ENCODE measurements around the gene STRIP1.

Gene STRIP1

DNA sequence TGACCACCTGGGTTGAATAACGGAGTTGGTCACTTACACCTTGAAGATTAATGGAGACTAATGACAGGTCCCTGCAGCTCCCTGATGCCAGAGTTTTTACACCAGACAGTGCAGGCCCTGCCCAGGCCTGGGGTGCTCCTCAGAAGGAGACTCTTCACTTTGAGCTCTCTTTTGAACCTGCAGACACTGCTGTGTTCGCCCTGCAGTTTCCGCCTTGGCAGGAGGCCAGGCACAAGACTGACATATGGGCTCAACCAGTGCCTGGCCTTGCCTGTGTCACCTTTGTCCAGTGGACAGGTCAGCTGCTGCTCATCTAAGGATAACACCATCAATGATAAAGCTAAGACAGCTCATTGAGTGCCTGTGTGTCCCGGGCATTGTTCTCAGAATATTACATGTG, 5.2 kb downstream of the STRIP1 start:
- Histone ChIP-seq H3K4me1 (ENCODE audit: insufficient read depth, low read length) (peaks cover 8% of the 10 kb centered on the region), H3K9ac (ENCODE audit: low read length) (no peak overlapping the region), H3K27ac (ENCODE audit: low read depth, low read length) (no peak overlapping the region), H3K4me3 (ENCODE audit: low read depth in 1 of 2, low read length in 2 of 2) (no peak overlapping the region), H3K36me3 (ENCODE audit: insufficient read depth, low read length) (peaks cover 65% of the 10 kb centered on the region), H3K9me3 (ENCODE audit: low read length) (no peaks in the 10 kb centered on the region), H3K27me3 (ENCODE audit: control insufficient read depth in 1 of 2, insufficient read depth in 2 of 2, low read length in 2 of 2) (no peaks in the 10 kb centered on the region)

DNA sequence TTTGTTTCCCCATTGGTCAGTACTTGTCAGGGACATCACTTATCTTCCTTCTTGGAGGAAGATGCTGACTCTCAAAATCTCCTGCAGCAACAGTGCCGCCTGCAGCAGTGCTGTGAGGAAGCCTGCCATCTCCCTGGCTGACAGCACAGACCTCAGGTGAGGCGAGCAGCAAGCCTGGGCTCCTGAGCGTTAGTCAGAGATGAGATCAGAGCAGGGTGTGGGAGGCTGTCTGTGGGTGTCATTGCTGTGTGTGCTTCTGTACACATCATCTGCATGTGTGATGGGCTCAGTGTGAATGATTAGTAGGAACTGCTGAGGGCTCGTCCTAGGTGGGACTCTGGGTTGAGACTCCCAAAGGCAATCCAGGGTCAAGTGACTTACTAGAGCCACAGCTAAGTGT, 6.1 kb downstream of the STRIP1 start:
- H3K27ac ChIP-seq (ENCODE audit: low read depth, low read length), result no peak overlapping the region
- H3K27me3 ChIP-seq (ENCODE audit: control insufficient read depth in 1 of 2, insufficient read depth in 2 of 2, low read length in 2 of 2), result no peaks in the 10 kb centered on the region
- peaks cover 74% of the 10 kb centered on the region for H3K36me3 ChIP-seq (ENCODE audit: insufficient read depth, low read length)
- no peaks in the 10 kb centered on the region for H3K9me3 ChIP-seq (ENCODE audit: low read length)
- H3K4me1 ChIP-seq (ENCODE audit: insufficient read depth, low read length), result peaks cover 4% of the 10 kb centered on the region
- no peak overlapping the region for H3K4me3 ChIP-seq (ENCODE audit: low read depth in 1 of 2, low read length in 2 of 2)
- H3K9ac ChIP-seq (ENCODE audit: low read length), result no peak overlapping the region

DNA sequence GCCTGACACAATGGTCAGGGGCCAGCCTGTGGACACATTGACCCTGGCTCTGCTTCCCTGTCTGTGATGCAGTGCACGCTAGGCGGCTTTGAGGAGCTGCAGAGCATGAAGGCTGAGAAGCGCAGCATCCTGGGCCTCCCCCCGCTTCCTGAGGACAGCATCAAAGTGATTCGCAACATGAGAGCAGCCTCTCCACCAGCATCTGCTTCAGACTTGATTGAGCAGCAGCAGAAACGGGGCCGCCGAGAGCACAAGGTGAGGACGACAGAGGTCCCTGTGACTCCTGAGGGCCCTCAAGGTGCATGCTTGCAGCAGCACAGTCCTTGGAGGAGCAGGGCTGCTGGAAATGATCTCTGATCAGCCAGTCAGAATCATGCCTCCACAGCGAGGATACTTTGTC, 8.6 kb downstream of the STRIP1 start:
- Histone ChIP-seq H3K9ac (ENCODE audit: low read length) (no peak overlapping the region), H3K27me3 (ENCODE audit: control insufficient read depth in 1 of 2, insufficient read depth in 2 of 2, low read length in 2 of 2) (no peaks in the 10 kb centered on the region), H3K4me1 (ENCODE audit: insufficient read depth, low read length) (no peaks in the 10 kb centered on the region), H3K4me3 (ENCODE audit: low read depth in 1 of 2, low read length in 2 of 2) (no peak overlapping the region), H3K36me3 (ENCODE audit: insufficient read depth, low read length) (peaks cover 88% of the 10 kb centered on the region), H3K27ac (ENCODE audit: low read depth, low read length) (no peak overlapping the region), H3K9me3 (ENCODE audit: low read length) (no peaks in the 10 kb centered on the region)

DNA sequence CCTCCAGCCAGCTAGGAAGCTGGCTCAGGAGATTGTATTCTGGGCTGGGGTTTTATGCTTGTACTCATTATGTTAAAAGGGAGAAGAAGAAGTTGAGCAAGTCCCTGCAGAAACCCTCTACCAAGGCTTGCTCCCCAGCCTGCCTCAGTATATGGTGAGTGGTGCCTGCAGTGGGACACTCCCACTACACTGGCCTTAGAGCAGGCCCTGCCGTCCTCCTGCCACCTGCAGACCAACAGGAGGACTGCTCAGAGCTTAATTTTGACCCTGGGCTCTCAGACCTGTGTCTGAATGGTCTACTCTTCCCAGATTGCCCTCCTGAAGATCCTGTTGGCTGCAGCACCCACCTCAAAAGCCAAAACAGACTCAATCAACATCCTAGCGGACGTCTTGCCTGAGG, 13.0 kb downstream of the STRIP1 start:
- no peaks in the 10 kb centered on the region for H3K9me3 ChIP-seq (ENCODE audit: low read length)
- no peaks in the 10 kb centered on the region for H3K27me3 ChIP-seq (ENCODE audit: control insufficient read depth in 1 of 2, insufficient read depth in 2 of 2, low read length in 2 of 2)
- peaks cover 11% of the 10 kb centered on the region for H3K4me1 ChIP-seq (ENCODE audit: insufficient read depth, low read length)
- no peak overlapping the region for H3K4me3 ChIP-seq (ENCODE audit: low read depth in 1 of 2, low read length in 2 of 2)
- no peak overlapping the region for H3K27ac ChIP-seq (ENCODE audit: low read depth, low read length)
- peaks cover 85% of the 10 kb centered on the region for H3K36me3 ChIP-seq (ENCODE audit: insufficient read depth, low read length)
- no peak overlapping the region for H3K9ac ChIP-seq (ENCODE audit: low read length)

DNA sequence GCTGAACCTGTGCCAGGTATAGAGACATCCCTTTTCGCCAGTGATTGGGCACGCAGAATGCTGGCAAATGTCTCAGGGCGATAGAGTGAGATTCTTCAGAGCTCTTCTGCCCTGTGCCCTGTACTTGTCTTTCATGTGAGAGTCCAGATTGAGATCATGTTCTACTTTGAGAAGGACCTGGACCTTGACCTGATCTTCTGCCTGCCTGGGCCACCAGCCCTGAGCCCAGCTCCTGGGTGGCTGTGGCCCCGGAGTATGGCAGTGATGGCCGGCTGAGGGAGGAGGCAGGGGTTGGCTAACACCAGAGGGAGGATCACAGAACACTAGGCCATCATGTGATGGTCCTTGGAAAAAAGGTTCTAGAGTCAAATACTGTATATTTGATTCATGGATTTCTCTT, 13.8 kb downstream of the STRIP1 start:
- Histone ChIP-seq H3K4me3 (ENCODE audit: low read depth in 1 of 2, low read length in 2 of 2) (no peak overlapping the region), H3K36me3 (ENCODE audit: insufficient read depth, low read length) (peaks cover 85% of the 10 kb centered on the region), H3K27me3 (ENCODE audit: control insufficient read depth in 1 of 2, insufficient read depth in 2 of 2, low read length in 2 of 2) (no peaks in the 10 kb centered on the region), H3K9me3 (ENCODE audit: low read length) (no peaks in the 10 kb centered on the region), H3K4me1 (ENCODE audit: insufficient read depth, low read length) (peaks cover 11% of the 10 kb centered on the region), H3K9ac (ENCODE audit: low read length) (no peak overlapping the region), H3K27ac (ENCODE audit: low read depth, low read length) (no peak overlapping the region)

DNA sequence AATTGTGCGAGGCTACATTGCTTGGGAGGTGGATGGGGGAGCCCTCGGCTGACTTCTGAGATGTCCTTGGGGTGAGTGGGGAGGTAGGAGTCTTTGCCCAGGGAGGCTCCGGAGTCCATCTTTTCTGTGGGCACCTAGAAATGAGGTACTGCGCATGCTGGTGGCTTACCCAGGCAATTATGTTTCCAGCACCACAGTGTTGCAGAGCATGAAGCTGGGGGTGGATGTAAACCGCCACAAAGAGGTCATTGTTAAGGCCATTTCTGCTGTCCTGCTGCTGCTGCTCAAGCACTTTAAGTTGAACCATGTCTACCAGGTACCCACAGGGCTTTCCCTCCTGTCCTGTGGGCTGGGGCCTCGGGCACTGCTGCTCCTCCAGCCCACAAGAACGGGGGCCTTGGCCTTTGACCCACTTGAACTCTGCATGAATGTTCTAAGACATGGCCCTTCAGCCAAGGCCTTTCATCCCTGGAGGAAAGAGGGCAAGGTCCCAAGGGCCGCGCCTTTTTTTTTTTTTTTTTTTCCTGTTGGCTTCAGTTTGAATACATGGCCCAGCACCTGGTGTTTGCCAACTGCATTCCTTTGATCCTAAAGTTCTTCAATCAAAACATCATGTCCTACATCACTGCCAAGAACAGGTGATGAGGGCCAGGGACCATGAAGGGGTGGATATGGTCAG, 14.6 kb downstream of the STRIP1 start:
- Histone ChIP-seq H3K27ac (ENCODE audit: low read depth, low read length) (no peak overlapping the region), H3K9ac (ENCODE audit: low read length) (no peak overlapping the region), H3K4me1 (ENCODE audit: insufficient read depth, low read length) (peaks cover 11% of the 10 kb centered on the region), H3K9me3 (ENCODE audit: low read length) (no peaks in the 10 kb centered on the region), H3K4me3 (ENCODE audit: low read depth in 1 of 2, low read length in 2 of 2) (no peak overlapping the region), H3K36me3 (ENCODE audit: insufficient read depth, low read length) (peaks cover 85% of the 10 kb centered on the region), H3K27me3 (ENCODE audit: control insufficient read depth in 1 of 2, insufficient read depth in 2 of 2, low read length in 2 of 2) (no peaks in the 10 kb centered on the region)

DNA sequence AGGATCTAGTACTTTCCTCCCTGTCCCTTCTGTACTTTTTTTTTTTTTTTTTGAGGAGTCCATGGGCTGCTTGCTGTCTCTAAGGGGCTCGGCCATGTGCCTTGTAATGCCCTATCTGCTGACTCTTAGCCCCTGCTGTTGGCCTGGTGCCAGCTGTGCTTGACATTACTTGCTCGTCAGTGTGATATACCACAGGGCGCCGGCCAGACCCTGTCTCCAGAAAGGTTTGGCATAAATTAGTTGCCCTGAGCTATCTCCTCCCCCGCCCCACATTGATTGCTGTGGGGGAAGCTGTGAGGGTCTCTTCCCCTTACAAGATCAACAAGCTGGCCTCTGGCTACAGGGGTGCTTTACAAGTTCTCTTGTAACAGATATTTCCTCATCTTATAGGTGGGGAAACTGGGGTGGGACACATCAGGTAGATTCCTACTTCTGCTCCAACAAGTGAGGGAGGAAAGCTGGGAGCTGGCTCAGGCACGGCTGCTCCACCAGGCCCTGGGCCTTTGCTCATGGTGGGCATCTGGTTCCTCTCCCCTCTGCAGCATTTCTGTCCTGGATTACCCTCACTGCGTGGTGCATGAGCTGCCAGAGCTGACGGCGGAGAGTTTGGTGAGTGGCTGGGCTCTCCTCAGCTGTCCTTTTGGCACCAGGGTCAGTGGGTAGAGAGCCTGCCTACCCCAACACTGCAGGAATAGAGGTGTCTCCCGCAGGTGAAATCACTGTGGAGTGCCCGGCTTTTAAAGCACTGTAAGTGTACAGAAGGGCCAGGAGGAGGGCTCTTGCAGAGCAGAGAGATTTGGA, 15.6 kb downstream of the STRIP1 start:
- H3K27ac ChIP-seq (ENCODE audit: low read depth, low read length), result no peak overlapping the region
- H3K9me3 ChIP-seq (ENCODE audit: low read length), result no peaks in the 10 kb centered on the region
- H3K27me3 ChIP-seq (ENCODE audit: control insufficient read depth in 1 of 2, insufficient read depth in 2 of 2, low read length in 2 of 2), result no peaks in the 10 kb centered on the region
- no peak overlapping the region for H3K9ac ChIP-seq (ENCODE audit: low read length)
- no peak overlapping the region for H3K4me3 ChIP-seq (ENCODE audit: low read depth in 1 of 2, low read length in 2 of 2)
- peaks cover 11% of the 10 kb centered on the region for H3K4me1 ChIP-seq (ENCODE audit: insufficient read depth, low read length)
- peaks cover 85% of the 10 kb centered on the region for H3K36me3 ChIP-seq (ENCODE audit: insufficient read depth, low read length)

DNA sequence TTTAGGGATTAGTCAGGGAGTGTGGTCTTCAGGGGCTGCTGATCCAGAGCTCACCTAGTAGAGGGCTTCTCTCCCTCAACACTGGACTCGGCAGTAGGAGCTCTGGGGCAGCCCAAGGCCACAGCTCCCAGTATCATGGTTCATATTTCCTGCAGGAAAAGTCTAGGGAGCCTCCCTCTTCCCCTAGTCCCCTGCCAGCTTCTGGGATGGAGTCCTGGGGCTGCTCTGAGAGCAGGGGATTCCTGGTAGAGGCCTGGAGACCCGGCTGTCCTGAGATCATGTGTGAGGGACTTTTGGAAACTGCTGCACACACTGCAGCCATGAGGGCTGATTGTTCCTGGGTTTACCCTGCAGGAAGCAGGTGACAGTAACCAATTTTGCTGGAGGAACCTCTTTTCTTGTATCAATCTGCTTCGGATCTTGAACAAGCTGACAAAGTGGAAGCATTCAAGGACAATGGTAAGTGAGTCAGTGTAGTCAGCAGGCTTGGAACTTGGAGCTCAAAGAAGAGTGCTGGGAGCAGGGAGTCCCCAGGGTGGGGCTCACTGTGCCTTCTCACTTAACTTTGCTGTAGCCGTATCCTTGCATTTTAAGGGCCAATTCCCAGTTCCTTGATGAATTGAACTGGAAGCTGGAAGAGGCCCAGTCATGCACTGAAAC, 16.3 kb downstream of the STRIP1 start:
- H3K4me1 ChIP-seq (ENCODE audit: insufficient read depth, low read length), result peaks cover 11% of the 10 kb centered on the region
- no peaks in the 10 kb centered on the region for H3K9me3 ChIP-seq (ENCODE audit: low read length)
- no peak overlapping the region for H3K9ac ChIP-seq (ENCODE audit: low read length)
- H3K4me3 ChIP-seq (ENCODE audit: low read depth in 1 of 2, low read length in 2 of 2), result no peak overlapping the region
- H3K27me3 ChIP-seq (ENCODE audit: control insufficient read depth in 1 of 2, insufficient read depth in 2 of 2, low read length in 2 of 2), result no peaks in the 10 kb centered on the region
- peaks cover 85% of the 10 kb centered on the region for H3K36me3 ChIP-seq (ENCODE audit: insufficient read depth, low read length)
- H3K27ac ChIP-seq (ENCODE audit: low read depth, low read length), result no peak overlapping the region

DNA sequence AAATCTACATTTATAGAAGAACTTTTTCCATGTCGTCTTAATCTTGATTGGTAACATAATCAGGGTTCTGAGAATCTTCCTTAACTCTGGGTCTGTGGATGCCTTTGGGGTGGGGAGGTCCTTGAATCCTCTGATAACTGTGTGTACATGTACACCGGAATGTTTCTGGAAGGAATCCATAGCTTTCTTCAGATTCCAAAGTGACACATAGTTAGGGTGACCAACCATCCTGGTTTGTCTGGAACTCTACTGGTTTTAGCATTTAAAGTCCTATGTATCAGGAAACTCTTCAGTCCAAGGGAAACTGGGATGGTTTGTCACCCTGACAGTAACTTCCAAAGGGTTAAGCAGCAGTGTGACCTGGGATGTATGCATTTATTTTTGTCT, 16.8 kb downstream of the STRIP1 start:
- no peak overlapping the region for H3K4me3 ChIP-seq (ENCODE audit: low read depth in 1 of 2, low read length in 2 of 2)
- peaks cover 86% of the 10 kb centered on the region for H3K36me3 ChIP-seq (ENCODE audit: insufficient read depth, low read length)
- no peaks in the 10 kb centered on the region for H3K9me3 ChIP-seq (ENCODE audit: low read length)
- H3K27ac ChIP-seq (ENCODE audit: low read depth, low read length), result no peak overlapping the region
- no peak overlapping the region for H3K9ac ChIP-seq (ENCODE audit: low read length)
- no peaks in the 10 kb centered on the region for H3K27me3 ChIP-seq (ENCODE audit: control insufficient read depth in 1 of 2, insufficient read depth in 2 of 2, low read length in 2 of 2)
- peaks cover 16% of the 10 kb centered on the region for H3K4me1 ChIP-seq (ENCODE audit: insufficient read depth, low read length)

DNA sequence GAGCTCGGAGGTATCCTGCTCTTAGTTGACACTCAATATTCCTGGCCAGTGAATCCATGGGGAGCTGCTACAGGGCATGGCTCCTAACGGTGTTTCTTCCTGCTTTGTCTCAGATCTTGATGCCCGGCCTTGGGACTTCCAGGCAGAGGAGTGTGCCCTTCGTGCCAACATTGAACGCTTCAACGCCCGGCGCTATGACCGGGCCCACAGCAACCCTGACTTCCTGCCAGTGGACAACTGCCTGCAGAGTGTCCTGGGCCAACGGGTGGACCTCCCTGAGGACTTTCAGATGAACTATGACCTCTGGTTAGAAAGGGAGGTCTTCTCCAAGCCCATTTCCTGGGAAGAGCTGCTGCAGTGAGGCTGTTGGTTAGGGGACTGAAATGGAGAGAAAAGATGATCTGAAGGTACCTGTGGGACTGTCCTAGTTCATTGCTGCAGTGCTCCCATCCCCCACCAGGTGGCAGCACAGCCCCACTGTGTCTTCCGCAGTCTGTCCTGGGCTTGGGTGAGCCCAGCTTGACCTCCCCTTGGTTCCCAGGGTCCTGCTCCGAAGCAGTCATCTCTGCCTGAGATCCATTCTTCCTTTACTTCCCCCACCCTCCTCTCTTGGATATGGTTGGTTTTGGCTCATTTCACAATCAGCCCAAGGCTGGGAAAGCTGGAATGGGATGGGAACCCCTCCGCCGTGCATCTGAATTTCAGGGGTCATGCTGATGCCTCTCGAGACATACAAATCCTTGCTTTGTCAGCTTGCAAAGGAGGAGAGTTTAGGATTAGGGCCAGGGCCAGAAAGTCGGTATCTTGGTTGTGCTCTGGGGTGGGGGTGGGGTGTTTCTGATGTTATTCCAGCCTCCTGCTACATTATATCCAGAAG, 19.4 kb downstream of the STRIP1 start:
- no peaks in the 10 kb centered on the region for H3K9me3 ChIP-seq (ENCODE audit: low read length)
- H3K27ac ChIP-seq (ENCODE audit: low read depth, low read length), result no peak overlapping the region
- no peak overlapping the region for H3K9ac ChIP-seq (ENCODE audit: low read length)
- peaks cover 82% of the 10 kb centered on the region for H3K36me3 ChIP-seq (ENCODE audit: insufficient read depth, low read length)
- H3K4me1 ChIP-seq (ENCODE audit: insufficient read depth, low read length), result peaks cover 31% of the 10 kb centered on the region
- H3K4me3 ChIP-seq (ENCODE audit: low read depth in 1 of 2, low read length in 2 of 2), result no peak overlapping the region
- no peaks in the 10 kb centered on the region for H3K27me3 ChIP-seq (ENCODE audit: control insufficient read depth in 1 of 2, insufficient read depth in 2 of 2, low read length in 2 of 2)

Measured in muscle layer of colon (tissue), 2 donors.